KMS-11 (cell line): ENCODE measurements around the gene NUP188.
"Not testable (repeated sequence)": the region's sequence is repeated elsewhere in the genome, so short reads cannot be mapped to it uniquely, and the experiment has no call there.

Experiments used
- H2AFZ ChIP-seq: fragments of 200-600 bp; sonication (generic); 2 replicates; pipeline ENCODE4 v1.6.1; 2016; ENCODE audit warnings: antibody characterized with exemption, mixed run types, low read depth
- H3K27ac ChIP-seq: fragments of 200-600 bp; sonication (generic); 2 replicates; pipeline ENCODE4 v1.6.1; 2016; ENCODE audit warnings: mild to moderate bottlenecking, mixed run types
- H3K27me3 ChIP-seq: fragments of 200-600 bp; sonication (generic); 2 replicates; pipeline ENCODE4 v1.6.1; 2017; ENCODE audit warnings: mild to moderate bottlenecking, low read depth, mixed run types, moderate library complexity; ENCODE audit not compliant: insufficient read depth
- H3K36me3 ChIP-seq: fragments of 200-600 bp; sonication (generic); 2 replicates; pipeline ENCODE4 v1.6.1; 2017; ENCODE audit warnings: mild to moderate bottlenecking, mixed run types; ENCODE audit not compliant: insufficient read depth
- H3K4me1 ChIP-seq: fragments of 200-600 bp; sonication (generic); 2 replicates; pipeline ENCODE4 v1.6.1; 2016; ENCODE audit warnings: mild to moderate bottlenecking, low read depth, mixed run types; ENCODE audit not compliant: poor library complexity, severe bottlenecking
- H3K4me2 ChIP-seq: fragments of 200-600 bp; sonication (generic); 2 replicates; pipeline ENCODE4 v1.7.0; 2016; ENCODE audit warnings: mild to moderate bottlenecking, mixed run types
- H3K4me3 ChIP-seq: fragments of 200-600 bp; sonication (generic); IDR thresholded peaks from 2 replicates; pipeline ENCODE4 v1.6.1; 2017; ENCODE audit warnings: low read depth, low read length, mixed read lengths; ENCODE audit not compliant: insufficient read depth
- H3K79me2 ChIP-seq: fragments of 200-600 bp; sonication (generic); 2 replicates; pipeline ENCODE4 v1.6.1; 2016; ENCODE audit warnings: low read depth, mixed run types; ENCODE audit not compliant: insufficient read depth
- H3K9ac ChIP-seq: fragments of 200-600 bp; sonication (generic); 2 replicates; pipeline ENCODE4 v1.6.1; 2016; ENCODE audit warnings: mild to moderate bottlenecking, mixed run types
- H4K20me1 ChIP-seq: fragments of 200-600 bp; sonication (generic); 2 replicates; pipeline ENCODE4 v1.6.1; 2016; ENCODE audit warnings: mild to moderate bottlenecking, mixed run types; ENCODE audit not compliant: insufficient read depth
- CTCF ChIP-seq: fragments of 200-600 bp; sonication (generic); conservative IDR thresholded peaks from 2 replicates; pipeline ENCODE4 v1.6.1; 2017; ENCODE audit warnings: low read depth, mild to moderate bottlenecking, antibody characterized with exemption, low read length, moderate library complexity, mixed read lengths

NUP188 gene

GRCh38 chr9:129031514-129031913, 84.0 kb downstream of the NUP188 start:
- Histone ChIP-seq H3K9ac (no peak overlapping the region), H3K79me2 (peaks cover 13% of the 10 kb centered on the region), H2AFZ (no peak overlapping the region), H3K4me1 (peaks cover 22% of the 10 kb centered on the region), H4K20me1 (no peaks in the 10 kb centered on the region), H3K4me2 (no peak overlapping the region), H3K4me3 (no peak overlapping the region), H3K27me3 (no peaks in the 10 kb centered on the region), H3K36me3 (no peaks in the 10 kb centered on the region), H3K27ac (no peak overlapping the region)
- TF ChIP-seq CTCF = no peak

GRCh38 chr9:129032541-129033159, 85.2 kb downstream of the NUP188 start:
- no peaks in the 10 kb centered on the region for H3K27me3 ChIP-seq
- TF ChIP-seq CTCF = no peak
- H3K4me1 ChIP-seq = peaks cover 22% of the 10 kb centered on the region
- no peaks in the 10 kb centered on the region for H4K20me1 ChIP-seq
- H3K4me3 ChIP-seq = no peak overlapping the region
- H2AFZ ChIP-seq = no peak overlapping the region
- H3K4me2 ChIP-seq = no peak overlapping the region
- peaks cover 8% of the 10 kb centered on the region for H3K79me2 ChIP-seq
- H3K27ac ChIP-seq = no peak overlapping the region
- no peaks in the 10 kb centered on the region for H3K36me3 ChIP-seq
- H3K9ac ChIP-seq = no peak overlapping the region

- Histone ChIP-seq H3K9ac (no peak overlapping the region), H3K4me2 (no peak overlapping the region), H3K79me2 (peaks cover 11% of the 10 kb centered on the region; the same call in 1 of the 2 replicates), H4K20me1 (no peaks in the 10 kb centered on the region), H3K36me3 (no peaks in the 10 kb centered on the region), H2AFZ (no peak overlapping the region), H3K4me3 (no peak overlapping the region), H3K27ac (no peak overlapping the region), H3K27me3 (no peaks in the 10 kb centered on the region), H3K4me1 (peaks cover 28% of the 10 kb centered on the region)
- no peak for TF ChIP-seq CTCF
Measured at GRCh38 chr9:129033216-129033615, 85.7 kb downstream of the NUP188 start.

- peak overlapping the region; percentile 98 for H2AFZ ChIP-seq
- H3K27ac ChIP-seq = 0 out of 2 replicates have a peak overlapping the region, but pooled peaks have one; percentile 18
- H3K36me3 ChIP-seq, H3K9ac ChIP-seq, H4K20me1 ChIP-seq, H3K4me3 ChIP-seq, H3K27me3 ChIP-seq: not testable (repeated sequence)
- H3K4me2 ChIP-seq = peak overlapping the region; percentile 73
- H3K4me1 ChIP-seq = peaks cover 20% of the 10 kb centered on the region
- peaks cover 11% of the 10 kb centered on the region; the same call in 1 of the 2 replicates for H3K79me2 ChIP-seq
Measured at GRCh38 chr9:129035838-129036237, 88.3 kb downstream of the NUP188 start.

GRCh38 chr9:129036241-129036922, 88.9 kb downstream of the NUP188 start, which contains the start of gene MIGA2:
TSS of gene MIGA2 (plus strand) at chr9:129036626. CDS start at chr9:129040595, 3,969 bp downstream.
- H3K27ac ChIP-seq = 0 out of 2 replicates have a peak within 1 kb of the TSS, but pooled peaks have one; percentile 18
- H4K20me1 ChIP-seq = no peaks in the 10 kb centered on the region
- peak within 1 kb of the TSS; percentile 31; the same call in 1 of the 2 replicates for H3K9ac ChIP-seq
- peaks cover 20% of the 10 kb centered on the region for H3K4me1 ChIP-seq
- H2AFZ ChIP-seq = peak within 1 kb of the TSS; percentile 98
- peaks cover 11% of the 10 kb centered on the region; the same call in 1 of the 2 replicates for H3K79me2 ChIP-seq
- peak within 1 kb of the TSS; percentile 95 for H3K4me2 ChIP-seq
- TF ChIP-seq CTCF = no peak
- H3K27me3 ChIP-seq = no peaks in the 10 kb centered on the region
- no peaks in the 10 kb centered on the region; the same call in 1 of the 2 replicates for H3K36me3 ChIP-seq
- H3K4me3 ChIP-seq = no peak within 1 kb of the TSS
